ENCODE results near the gene TENM4. TPM values are rescaled to one million over a fixed set of nuclear protein-coding genes. Genes with fewer than 3 reads are reported as not detected.

TENM4 gene
- total and polyA plus RNA-seq, 2 of the 8 experiments (the other 6 are each of a cell fraction or from before 2014, with no cell fraction given): 3.5 to 7.2 TPM

DNA sequence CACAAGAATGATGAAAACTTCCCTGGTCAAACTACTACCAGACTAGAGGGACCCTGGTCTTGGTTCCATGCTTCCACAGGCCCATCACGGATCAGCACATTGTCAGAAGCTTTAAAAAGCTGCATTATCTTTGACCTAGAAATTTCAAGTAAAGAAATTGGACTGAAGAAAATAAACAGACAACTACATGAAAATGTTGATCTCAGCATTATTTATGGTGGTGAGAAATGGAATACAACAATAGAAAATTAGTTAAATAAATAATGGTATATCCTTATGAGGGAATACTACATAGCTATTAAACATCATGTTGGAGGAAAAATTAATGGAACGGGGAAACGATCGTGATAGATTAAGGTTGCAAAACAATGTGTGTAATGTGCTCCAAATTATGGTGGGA is 13.7 kb downstream of the TENM4 start:
- H3K23ac ChIP-seq (ENCODE audit: insufficient read length): no peak overlapping the region
- WGBS, 2 experiments (ENCODE audit: extremely low coverage in 1 of 2, insufficient coverage in 1 of 2, insufficient read length in 1 of 2, insufficient replicate concordance in 2 of 2, low coverage in 1 of 2, low lambda C conversion rate in 2 of 2, missing lambda C conversion rate in 1 of 2): 92% methylated on average over 4 of the region's 4 CpGs; no CpG with 5 or more reads in 1 of the 2 experiments
- H3K14ac ChIP-seq (ENCODE audit: insufficient read length): no peak overlapping the region
- H3K4me2 ChIP-seq (ENCODE audit: insufficient read depth in 1 of 2, low read depth in 2 of 2, low read length in 2 of 2): no peak overlapping the region
- FAIRE-seq: no peak
- no peak overlapping the region for H2BK120ac ChIP-seq (replicated peaks; ENCODE audit: low read depth, low read length)
- H2BK12ac ChIP-seq (ENCODE audit: low read depth, low read length): no peak overlapping the region
- H3K9me3 ChIP-seq (ENCODE audit: insufficient read depth in 2 of 2, low read depth in 1 of 2, low read length in 1 of 2): no peaks in the 10 kb centered on the region
- H3K4ac ChIP-seq (replicated peaks; ENCODE audit: insufficient read length, low read depth, low read length): no peak overlapping the region
- no peak overlapping the region for H3K4me3 ChIP-seq (ENCODE audit: extremely low read depth in 1 of 4, insufficient read depth in 2 of 4, low read depth in 3 of 4, low read length in 4 of 4)
- H3K27me3 ChIP-seq (replicated peaks in 1 of 4; ENCODE audit: control insufficient read depth in 3 of 4, extremely low read depth in 1 of 4, insufficient read depth in 3 of 4, low read length in 3 of 4): no peaks in the 10 kb centered on the region; a peak in 2 of 7 replicates
- no peak overlapping the region for H3K56ac ChIP-seq (replicated peaks; ENCODE audit: insufficient read length, low read depth, low read length)
- no peak for DNase-seq (ENCODE audit: low read depth in 1 of 2, low spot score in 2 of 2)
- TF ChIP-seq BACH1 (IDR thresholded peaks at IDR 0.05; ENCODE audit: low read length) (no peak), RNF2 (IDR thresholded peaks at IDR 0.05; ENCODE audit: borderline replicate concordance, low read depth, low read length, missing control alignments, poor library complexity, severe bottlenecking) (no peak), MAFK (IDR thresholded peaks at IDR 0.05; ENCODE audit: low read depth, low read length) (no peak), HDAC6 (IDR thresholded peaks at IDR 0.05; ENCODE audit: low read depth, low read length) (no peak), SP1 (IDR thresholded peaks at IDR 0.05; ENCODE audit: low read depth, low read length) (no peak), TBP (IDR thresholded peaks at IDR 0.05; ENCODE audit: low read depth, low read length) (no peak), BCL11A (IDR thresholded peaks at IDR 0.05; ENCODE audit: low read depth in 2 of 2, low read length in 2 of 2) (no peak), BRCA1 (IDR thresholded peaks at IDR 0.05; ENCODE audit: low read depth, low read length) (no peak), CREB1 (IDR thresholded peaks at IDR 0.05) (no peak)
- TF ChIP-seq, protein P1, sequence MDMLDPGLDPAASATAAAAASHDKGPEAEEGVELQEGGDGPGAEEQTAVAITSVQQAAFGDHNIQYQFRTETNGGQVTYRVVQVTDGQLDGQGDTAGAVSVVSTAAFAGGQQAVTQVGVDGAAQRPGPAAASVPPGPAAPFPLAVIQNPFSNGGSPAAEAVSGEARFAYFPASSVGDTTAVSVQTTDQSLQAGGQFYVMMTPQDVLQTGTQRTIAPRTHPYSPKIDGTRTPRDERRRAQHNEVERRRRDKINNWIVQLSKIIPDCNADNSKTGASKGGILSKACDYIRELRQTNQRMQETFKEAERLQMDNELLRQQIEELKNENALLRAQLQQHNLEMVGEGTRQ (IDR thresholded peaks at IDR 0.05; ENCODE audit: low read length): no peak
- TF ChIP-seq, protein P2, sequence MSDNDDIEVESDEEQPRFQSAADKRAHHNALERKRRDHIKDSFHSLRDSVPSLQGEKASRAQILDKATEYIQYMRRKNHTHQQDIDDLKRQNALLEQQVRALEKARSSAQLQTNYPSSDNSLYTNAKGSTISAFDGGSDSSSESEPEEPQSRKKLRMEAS (IDR thresholded peaks at IDR 0.05): no peak
- CTCF ChIA-PET (ENCODE audit: partially characterized antibody): interaction anchor here (1.3 kb wide), 1 partner anchor 10 kb away, joined by 3 read pairs; no protein-coding TSS in a partner anchor
- no peaks in the 10 kb centered on the region for H3K36me3 ChIP-seq (ENCODE audit: control insufficient read depth in 2 of 4, insufficient read depth in 4 of 4, low read length in 3 of 4)
- no peaks in the 10 kb centered on the region; the same call in 1 of the 2 replicates for H3K79me1 ChIP-seq (ENCODE audit: low read depth, low read length)
- H3K79me2 ChIP-seq (ENCODE audit: control insufficient read depth in 1 of 2, insufficient read depth in 2 of 2, low read length in 2 of 2): no peaks in the 10 kb centered on the region; a peak in 1 of 4 replicates
- H2BK5ac ChIP-seq (ENCODE audit: low read depth, low read length): no peak overlapping the region
- H2BK15ac ChIP-seq (ENCODE audit: low read length): no peak overlapping the region
- no peaks in the 10 kb centered on the region for H3K23me2 ChIP-seq (ENCODE audit: low read depth, low read length)
- no peak overlapping the region for H3K18ac ChIP-seq (ENCODE audit: extremely low read depth, low read length)
- H2AK5ac ChIP-seq (ENCODE audit: low read depth, low read length): no peak overlapping the region
- POLR2A ChIA-PET (ENCODE audit: partially characterized antibody): interaction anchor here (0.7 kb wide), 1 partner anchor 39 kb away, joined by 3 read pairs; no protein-coding TSS in a partner anchor
- no peak overlapping the region for H2BK20ac ChIP-seq (ENCODE audit: low read length)
- H4K91ac ChIP-seq (replicated peaks; ENCODE audit: insufficient read length, low read length): no peak overlapping the region
- H3K9ac ChIP-seq (replicated peaks in 1 of 4; ENCODE audit: extremely low read depth in 1 of 4, low read depth in 3 of 4, low read length in 3 of 4): no peak overlapping the region
- no peak overlapping the region for H4K8ac ChIP-seq (ENCODE audit: extremely low read depth, insufficient read depth, low read length)
- peaks cover 0 to 4% of the 10 kb centered on the region in 2 experiments for H4K20me1 ChIP-seq (replicated peaks in 1 of 2; ENCODE audit: control insufficient read depth in 1 of 2, insufficient read depth in 2 of 2, low read length in 2 of 2)
- no peak overlapping the region for H3K27ac ChIP-seq (ENCODE audit: low read depth, low read length)
- H4K5ac ChIP-seq (ENCODE audit: insufficient read length, low read depth, low read length): no peak overlapping the region
- H2AFZ ChIP-seq (ENCODE audit: low read length): no peak overlapping the region
- peaks cover 0 to 2% (median 0%) of the 10 kb centered on the region in 4 experiments; a peak in 1 of 7 replicates for H3K4me1 ChIP-seq (replicated peaks in 1 of 4; ENCODE audit: control insufficient read depth in 3 of 4, insufficient read depth in 4 of 4, low read length in 3 of 4)
